Left ventricle myocardium inferior (tissue), 1 donor: ENCODE measurements around the gene ZNF385D. TPM values are rescaled to one million over a fixed set of nuclear protein-coding genes. Genes with fewer than 3 reads are reported as not detected.
A peak's percentile ranks its signal among the peaks of the same experiment; 100 is the strongest.

Source experiments
- DNase-seq: peaks from one replicate; pipeline ENCODE4 v3.0.0-alpha.2; 2020
- H3K27ac ChIP-seq: fragments of 200-600 bp; replicated peaks from 2 replicates; pipeline ENCODE4 v1.8.0; 2021
- H3K27me3 ChIP-seq: fragments of 200-600 bp; 2 replicates; pipeline ENCODE4 v1.8.0; 2021; ENCODE audit warnings: low read depth
- H3K36me3 ChIP-seq: fragments of 200-600 bp; 2 replicates; pipeline ENCODE4 v1.8.0; 2021
- H3K4me1 ChIP-seq: fragments of 200-600 bp; 2 replicates; pipeline ENCODE4 v1.8.0; 2021
- H3K4me3 ChIP-seq: fragments of 200-600 bp; 2 replicates; pipeline ENCODE4 v1.8.0; 2021; ENCODE audit warnings: mild to moderate bottlenecking, moderate library complexity
- H3K9me3 ChIP-seq: fragments of 200-600 bp; replicated peaks from 2 replicates; pipeline ENCODE4 v1.8.0; 2021
- CTCF ChIP-seq: fragments of 200-600 bp; IDR thresholded peaks from 2 replicates; pipeline ENCODE4 v1.8.0; 2021; ENCODE audit warnings: antibody characterized with exemption, mild to moderate bottlenecking, borderline replicate concordance
- intact Hi-C: fragments of 100-400 bp; cut with micrococcal nuclease; formaldehyde crosslinking; loops from one replicate; pipeline ENCODE4 v1.11.0; 2022
- total RNA-seq: library from RNA; stranded (reverse); fragmentation: NEBNext Ultra II Directional; extraction: Animal tissue kit (Norgen Biotek cat#: 25700); gene quantifications from one replicate; pipeline ENCODE4 v1.2.1, GENCODE V29; 2021
- donor health status: DM: no; HTN: yes; CAD: no; lungs with severe emphysema.

ZNF385D gene
- total RNA-seq, 1 donor from 2014 or later, result 2.3 TPM

- TF ChIP-seq CTCF, result no peak
- no peak overlapping the region for H3K27ac ChIP-seq
- H3K36me3 ChIP-seq, result no peaks in the 10 kb centered on the region
- intact Hi-C loops, result no loop called here
- peak overlapping the region; percentile 31 for H3K4me3 ChIP-seq
- H3K9me3 ChIP-seq, result no peaks in the 10 kb centered on the region
- no peaks in the 10 kb centered on the region for H3K27me3 ChIP-seq
- DNase-seq, result no peak
- H3K4me1 ChIP-seq, result peaks cover 13% of the 10 kb centered on the region
Observed at GRCh38 chr3:21446945-21447475, 304.0 kb downstream of the ZNF385D start.

GRCh38 chr3:21446027-21446426 is 305.0 kb downstream of the ZNF385D start:
- DNase-seq, result no peak
- intact Hi-C loops, result no loop called here
- Histone ChIP-seq H3K36me3 (no peaks in the 10 kb centered on the region), H3K27ac (no peak overlapping the region), H3K9me3 (no peaks in the 10 kb centered on the region), H3K4me1 (peaks cover 13% of the 10 kb centered on the region), H3K4me3 (no peak overlapping the region), H3K27me3 (no peaks in the 10 kb centered on the region)
- TF ChIP-seq CTCF, result no peak

GRCh38 chr3:21441821-21442220 is 309.2 kb downstream of the ZNF385D start:
- no peak overlapping the region for H3K4me3 ChIP-seq
- H3K36me3 ChIP-seq, result no peaks in the 10 kb centered on the region
- no peaks in the 10 kb centered on the region for H3K9me3 ChIP-seq
- H3K27me3 ChIP-seq, result no peaks in the 10 kb centered on the region
- H3K27ac ChIP-seq, result peak overlapping the region; percentile 1
- H3K4me1 ChIP-seq, result peaks cover 9% of the 10 kb centered on the region
- TF ChIP-seq CTCF, result no peak
- no peak for DNase-seq
- intact Hi-C loops, result no loop called here

GRCh38 chr3:21436835-21437234 is 314.2 kb downstream of the ZNF385D start:
- H3K36me3 ChIP-seq, result no peaks in the 10 kb centered on the region
- intact Hi-C loops, result no loop called here
- no peaks in the 10 kb centered on the region for H3K9me3 ChIP-seq
- H3K4me1 ChIP-seq, result no peaks in the 10 kb centered on the region
- DNase-seq, result no peak
- no peaks in the 10 kb centered on the region for H3K27me3 ChIP-seq
- no peak overlapping the region for H3K4me3 ChIP-seq
- H3K27ac ChIP-seq, result no peak overlapping the region
- no peak for TF ChIP-seq CTCF

- Histone ChIP-seq H3K27me3 (no peaks in the 10 kb centered on the region), H3K4me1 (no peaks in the 10 kb centered on the region), H3K27ac (no peak overlapping the region), H3K4me3 (no peak overlapping the region), H3K9me3 (no peaks in the 10 kb centered on the region), H3K36me3 (no peaks in the 10 kb centered on the region)
- intact Hi-C loops, result no loop called here
- TF ChIP-seq CTCF, result no peak
- no peak for DNase-seq
Observed at GRCh38 chr3:21435871-21436270, 315.1 kb downstream of the ZNF385D start.
